ENCODE results near the gene ACOX3. TPM values are rescaled to one million over a fixed set of nuclear protein-coding genes. Genes with fewer than 3 reads are reported as not detected.
A peak's percentile ranks its signal among the peaks of the same experiment; 100 is the strongest.

Gene ACOX3
- total and polyA plus RNA-seq, 9 donors = 10.1 to 32.4 (median 21.3) TPM

- intact Hi-C loops (cut with DNase I) = no loop called here
- H3K27ac ChIP-seq = peak overlapping the region in 1 of 2 donors; percentile 64
- peak overlapping the region; percentile 30 for H3K4me3 ChIP-seq
- TF ChIP-seq, protein P1, sequence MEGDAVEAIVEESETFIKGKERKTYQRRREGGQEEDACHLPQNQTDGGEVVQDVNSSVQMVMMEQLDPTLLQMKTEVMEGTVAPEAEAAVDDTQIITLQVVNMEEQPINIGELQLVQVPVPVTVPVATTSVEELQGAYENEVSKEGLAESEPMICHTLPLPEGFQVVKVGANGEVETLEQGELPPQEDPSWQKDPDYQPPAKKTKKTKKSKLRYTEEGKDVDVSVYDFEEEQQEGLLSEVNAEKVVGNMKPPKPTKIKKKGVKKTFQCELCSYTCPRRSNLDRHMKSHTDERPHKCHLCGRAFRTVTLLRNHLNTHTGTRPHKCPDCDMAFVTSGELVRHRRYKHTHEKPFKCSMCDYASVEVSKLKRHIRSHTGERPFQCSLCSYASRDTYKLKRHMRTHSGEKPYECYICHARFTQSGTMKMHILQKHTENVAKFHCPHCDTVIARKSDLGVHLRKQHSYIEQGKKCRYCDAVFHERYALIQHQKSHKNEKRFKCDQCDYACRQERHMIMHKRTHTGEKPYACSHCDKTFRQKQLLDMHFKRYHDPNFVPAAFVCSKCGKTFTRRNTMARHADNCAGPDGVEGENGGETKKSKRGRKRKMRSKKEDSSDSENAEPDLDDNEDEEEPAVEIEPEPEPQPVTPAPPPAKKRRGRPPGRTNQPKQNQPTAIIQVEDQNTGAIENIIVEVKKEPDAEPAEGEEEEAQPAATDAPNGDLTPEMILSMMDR (IDR thresholded peaks at IDR 0.05) = no peak
- no peak for TF ChIP-seq POLR2A (IDR thresholded peaks at IDR 0.05)
- no peak for TF ChIP-seq EP300 (IDR thresholded peaks at IDR 0.05)
- H3K9me3 ChIP-seq = no peaks in the 10 kb centered on the region
- peaks cover 28% of the 10 kb centered on the region for H3K4me1 ChIP-seq (ENCODE audit: insufficient read depth)
- peak in 1 of 5 donors; percentile 31 for DNase-seq
- no peaks in the 10 kb centered on the region for H3K27me3 ChIP-seq
- H3K36me3 ChIP-seq = no peaks in the 10 kb centered on the region
- WGBS, 3 donors = 2 to 5% (median 4%) methylated on average over 5 of the region's 5 CpGs
These were observed 4.8 kb downstream of the ACOX3 start for GRCh38 chr4:8435656-8436121.

GRCh38 chr4:8434251-8435073 is 6.1 kb downstream of the ACOX3 start:
- intact Hi-C loops (cut with DNase I) = no loop called here
- H3K4me3 ChIP-seq = peak overlapping the region; percentile 30

GRCh38 chr4:8433136-8433535 is 7.4 kb downstream of the ACOX3 start:
- peak overlapping the region in 1 of 2 donors; percentile 64 for H3K27ac ChIP-seq
- DNase-seq = no peak
- peaks cover 28% of the 10 kb centered on the region for H3K4me1 ChIP-seq (ENCODE audit: insufficient read depth)
- H3K36me3 ChIP-seq = no peaks in the 10 kb centered on the region
- H3K4me3 ChIP-seq = no peak overlapping the region
- intact Hi-C loops (cut with DNase I) = no loop called here
- 18 to 39% (median 27%) methylated on average over 5 of the region's 5 CpGs for WGBS, 3 donors
- no peaks in the 10 kb centered on the region for H3K27me3 ChIP-seq
- TF ChIP-seq POLR2A (IDR thresholded peaks at IDR 0.05) = no peak
- TF ChIP-seq, protein P1 (IDR thresholded peaks at IDR 0.05) = no peak
- no peak for TF ChIP-seq EP300 (IDR thresholded peaks at IDR 0.05)
- no peaks in the 10 kb centered on the region for H3K9me3 ChIP-seq

More at GRCh38 chr4:8434251-8435073, 6.1 kb downstream of the ACOX3 start:
- no peaks in the 10 kb centered on the region for H3K9me3 ChIP-seq
- 8 to 32% (median 11%) methylated on average over 20 to 21 of the region's 21 CpGs for WGBS, 3 donors
- DNase-seq = no peak
- no peak for TF ChIP-seq POLR2A (IDR thresholded peaks at IDR 0.05)
- no peak for TF ChIP-seq EP300 (IDR thresholded peaks at IDR 0.05)
- TF ChIP-seq, protein P1 (IDR thresholded peaks at IDR 0.05) = no peak
- H3K27me3 ChIP-seq = no peaks in the 10 kb centered on the region
- no peaks in the 10 kb centered on the region for H3K36me3 ChIP-seq
- peak overlapping the region in 1 of 2 donors; percentile 64 for H3K27ac ChIP-seq
- H3K4me1 ChIP-seq (ENCODE audit: insufficient read depth) = peaks cover 28% of the 10 kb centered on the region

DNA sequence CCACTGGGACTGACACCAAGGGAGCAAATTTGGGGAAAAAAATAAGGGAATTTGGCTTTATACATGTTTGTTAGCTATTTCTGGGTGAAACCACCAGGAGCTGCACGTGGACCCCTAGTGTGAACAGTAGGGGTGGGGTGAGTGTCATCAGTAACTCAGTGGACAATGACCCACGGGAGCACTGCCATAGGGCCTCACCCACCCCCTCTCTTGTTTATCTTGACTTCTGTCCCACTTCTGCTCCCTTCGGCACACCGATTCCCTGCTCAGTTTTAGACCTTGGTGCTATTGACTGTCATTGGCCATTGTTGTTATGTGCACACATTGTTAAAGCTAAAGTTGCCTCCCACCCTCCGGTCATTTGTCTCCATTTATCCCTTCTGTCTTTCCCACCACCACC is 9.0 kb downstream of the ACOX3 start:
- H3K4me3 ChIP-seq = no peak overlapping the region
- intact Hi-C loops (cut with DNase I) = no loop called here
- TF ChIP-seq POLR2A (IDR thresholded peaks at IDR 0.05) = no peak
- TF ChIP-seq, protein P1 (IDR thresholded peaks at IDR 0.05) = no peak
- no peak for TF ChIP-seq EP300 (IDR thresholded peaks at IDR 0.05)
- WGBS, 3 donors = 79 to 87% (median 85%) methylated on average over 5 of the region's 5 CpGs
- H3K36me3 ChIP-seq = no peaks in the 10 kb centered on the region
- DNase-seq = no peak
- H3K9me3 ChIP-seq = no peaks in the 10 kb centered on the region
- H3K27me3 ChIP-seq = no peaks in the 10 kb centered on the region
- H3K27ac ChIP-seq = no peak overlapping the region
- peaks cover 28% of the 10 kb centered on the region for H3K4me1 ChIP-seq (ENCODE audit: insufficient read depth)
